G401.6 (cell line): ENCODE results near the gene PPP1R12C.

ENCODE experiments used
- FAIRE-seq: peaks from 2 replicates; lab custom pipeline; 2012; peaks lifted over from hg19 to GRCh38; lab: Jason Lieb, UNC

The PPP1R12C gene

GRCh38 chr19:55146705-55147273, 29.4 kb upstream of the PPP1R12C start:
- FAIRE-seq = peak; percentile 95

GRCh38 chr19:55146078-55146704, 28.8 kb upstream of the PPP1R12C start:
- FAIRE-seq = no peak

GRCh38 chr19:55145232-55145631, 27.8 kb upstream of the PPP1R12C start:
- FAIRE-seq = no peak

GRCh38 chr19:55141696-55142095, 24.3 kb upstream of the PPP1R12C start:
- FAIRE-seq = no peak

GRCh38 chr19:55137915-55138314, 20.5 kb upstream of the PPP1R12C start:
- FAIRE-seq = no peak

- FAIRE-seq = no peak
Measured at GRCh38 chr19:55136399-55137102, 19.1 kb upstream of the PPP1R12C start.

GRCh38 chr19:55134736-55135135, 17.3 kb upstream of the PPP1R12C start:
- no peak for FAIRE-seq

- FAIRE-seq = no peak
Measured at GRCh38 chr19:55133639-55134444, 16.4 kb upstream of the PPP1R12C start.

GRCh38 chr19:55132453-55133129, 15.2 kb upstream of the PPP1R12C start:
- FAIRE-seq = no peak

- no peak for FAIRE-seq
Measured at GRCh38 chr19:55131421-55131820, 14.0 kb upstream of the PPP1R12C start.

GRCh38 chr19:55119053-55119452, 1.6 kb upstream of the PPP1R12C start:
- no peak for FAIRE-seq

- FAIRE-seq = no peak
Measured at GRCh38 chr19:55118401-55118991, 1.1 kb upstream of the PPP1R12C start.

- FAIRE-seq = peak; percentile 96
Measured at GRCh38 chr19:55117663-55118391, 390 bp upstream of the PPP1R12C start.

- FAIRE-seq = no peak
Measured at GRCh38 chr19:55116232-55116858, 1.1 kb downstream of the PPP1R12C start.

- no peak for FAIRE-seq
Measured at GRCh38 chr19:55115446-55116065, 1.9 kb downstream of the PPP1R12C start.

GRCh38 chr19:55114566-55115145, 2.8 kb downstream of the PPP1R12C start:
- no peak for FAIRE-seq

GRCh38 chr19:55113570-55114039, 3.8 kb downstream of the PPP1R12C start:
- FAIRE-seq = no peak

- FAIRE-seq = no peak
Measured at GRCh38 chr19:55112777-55113569, 4.5 kb downstream of the PPP1R12C start.

- FAIRE-seq = no peak
Measured at GRCh38 chr19:55112246-55112776, 5.1 kb downstream of the PPP1R12C start.
